ENCODE data around the gene ANKRD52. TPM values are rescaled to one million over a fixed set of nuclear protein-coding genes. Genes with fewer than 3 reads are reported as not detected.
A peak's percentile ranks its signal among the peaks of the same experiment; 100 is the strongest.

The ANKRD52 gene
- total RNA-seq, 1 experiment from 2014 or later: 11.2 TPM

DNA sequence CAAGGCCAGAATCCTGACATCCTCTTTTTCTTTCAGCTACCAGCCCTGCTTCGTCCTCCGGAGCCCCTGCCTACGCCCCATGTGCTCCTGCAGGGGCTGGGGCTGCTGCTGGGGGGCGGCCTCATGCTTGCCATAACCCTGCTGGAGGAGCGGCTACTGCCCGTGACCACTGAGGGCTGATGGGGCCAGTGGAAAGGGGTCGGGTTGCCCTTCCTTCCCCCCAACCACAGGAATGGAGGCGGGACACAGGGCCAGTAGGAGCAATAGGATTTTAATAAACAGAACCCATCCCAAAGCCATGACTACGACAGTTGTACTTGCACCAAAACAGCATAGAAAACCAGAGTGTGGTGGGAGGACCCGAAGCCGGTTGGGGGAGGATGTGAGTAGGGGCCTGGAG lies 20.6 kb downstream of the ANKRD52 start:
- H3K36me3 ChIP-seq (replicated peaks; ENCODE audit: control insufficient read depth, insufficient read depth, low read length): peaks cover 2% of the 10 kb centered on the region
- no peak overlapping the region for H3K4me3 ChIP-seq (ENCODE audit: insufficient read depth, low read depth, low read length)
- peak; percentile 70 for DNase-seq
- H3K27me3 ChIP-seq (ENCODE audit: control insufficient read depth, insufficient read depth, low read length): no peaks in the 10 kb centered on the region

- no peak overlapping the region for H3K4me3 ChIP-seq (ENCODE audit: insufficient read depth, low read depth, low read length)
- H3K27me3 ChIP-seq (ENCODE audit: control insufficient read depth, insufficient read depth, low read length): no peaks in the 10 kb centered on the region
- no peak for DNase-seq
- peaks cover 1% of the 10 kb centered on the region for H3K36me3 ChIP-seq (replicated peaks; ENCODE audit: control insufficient read depth, insufficient read depth, low read length)
Measured at GRCh38 chr12:56236985-56237384, 21.2 kb downstream of the ANKRD52 start.

- DNase-seq: peak; percentile 28
- H3K4me3 ChIP-seq (ENCODE audit: insufficient read depth, low read depth, low read length): no peak overlapping the region
- no peaks in the 10 kb centered on the region for H3K27me3 ChIP-seq (ENCODE audit: control insufficient read depth, insufficient read depth, low read length)
- peaks cover 1% of the 10 kb centered on the region for H3K36me3 ChIP-seq (replicated peaks; ENCODE audit: control insufficient read depth, insufficient read depth, low read length)
Measured at GRCh38 chr12:56236091-56236490, 22.1 kb downstream of the ANKRD52 start.

DNA sequence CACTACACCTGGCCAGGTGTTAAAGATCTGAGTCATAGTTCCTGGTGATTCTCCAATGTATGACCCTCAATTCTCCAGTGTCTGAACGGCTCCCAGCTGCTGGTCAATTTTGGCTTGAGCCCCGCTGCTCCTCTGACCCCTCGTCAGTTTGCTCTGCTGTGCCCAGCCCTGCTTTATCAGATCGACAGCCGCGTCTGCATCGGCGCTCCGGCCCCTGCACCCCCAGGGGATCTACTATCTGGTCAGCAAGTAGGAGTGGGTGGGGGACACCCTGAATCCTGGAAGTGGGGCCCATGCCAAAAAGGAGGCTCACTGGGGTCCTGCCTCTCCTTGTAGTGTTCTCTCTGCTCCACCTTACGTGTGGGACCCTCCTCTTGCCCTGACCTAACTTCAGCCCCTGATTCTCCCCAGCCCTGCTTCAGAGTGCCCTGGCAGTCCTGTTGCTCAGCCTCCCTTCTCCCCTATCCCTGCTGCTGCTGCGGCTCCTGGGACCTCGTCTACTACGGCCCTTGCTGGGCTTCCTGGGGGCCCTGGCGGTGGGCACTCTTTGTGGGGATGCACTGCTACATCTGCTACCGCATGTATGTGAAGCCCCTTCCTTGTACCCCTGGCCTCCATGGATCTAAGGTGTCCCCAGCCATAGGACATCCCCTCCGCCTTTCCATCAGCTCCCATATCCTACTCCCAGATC lies 23.3 kb downstream of the ANKRD52 start:
- H3K4me3 ChIP-seq (ENCODE audit: insufficient read depth, low read depth, low read length): no peak overlapping the region
- H3K36me3 ChIP-seq (replicated peaks; ENCODE audit: control insufficient read depth, insufficient read depth, low read length): peaks cover 1% of the 10 kb centered on the region
- H3K27me3 ChIP-seq (ENCODE audit: control insufficient read depth, insufficient read depth, low read length): no peaks in the 10 kb centered on the region
- peak; percentile 52 for DNase-seq

GRCh38 chr12:56231184-56231582 lies 27.0 kb downstream of the ANKRD52 start:
- DNase-seq: peak; percentile 62
- Histone ChIP-seq H3K27me3 (ENCODE audit: control insufficient read depth, insufficient read depth, low read length) (no peaks in the 10 kb centered on the region), H3K36me3 (replicated peaks; ENCODE audit: control insufficient read depth, insufficient read depth, low read length) (peaks cover 1% of the 10 kb centered on the region), H3K4me3 (ENCODE audit: insufficient read depth, low read depth, low read length) (no peak overlapping the region)

GRCh38 chr12:56230432-56231183 lies 27.6 kb downstream of the ANKRD52 start:
- Histone ChIP-seq H3K27me3 (ENCODE audit: control insufficient read depth, insufficient read depth, low read length) (no peaks in the 10 kb centered on the region), H3K36me3 (replicated peaks; ENCODE audit: control insufficient read depth, insufficient read depth, low read length) (no peaks in the 10 kb centered on the region), H3K4me3 (ENCODE audit: insufficient read depth, low read depth, low read length) (no peak overlapping the region)
- peak; percentile 74 for DNase-seq

- DNase-seq: peak; percentile 55
- H3K36me3 ChIP-seq (replicated peaks; ENCODE audit: control insufficient read depth, insufficient read depth, low read length): no peaks in the 10 kb centered on the region
- H3K27me3 ChIP-seq (ENCODE audit: control insufficient read depth, insufficient read depth, low read length): no peaks in the 10 kb centered on the region
- H3K4me3 ChIP-seq (ENCODE audit: insufficient read depth, low read depth, low read length): no peak within 1 kb of the TSS
Measured at GRCh38 chr12:56229916-56230431, 28.2 kb downstream of the ANKRD52 start, which contains the start of gene SLC39A5. SLC39A5 (plus strand) TSS chr12:56230051; CDS start chr12:56231275, 1,224 bp downstream.

- H3K4me3 ChIP-seq (ENCODE audit: insufficient read depth, low read depth, low read length): no peak overlapping the region
- no peaks in the 10 kb centered on the region for H3K36me3 ChIP-seq (replicated peaks; ENCODE audit: control insufficient read depth, insufficient read depth, low read length)
- H3K27me3 ChIP-seq (ENCODE audit: control insufficient read depth, insufficient read depth, low read length): no peaks in the 10 kb centered on the region
- peak; percentile 23 for DNase-seq
Measured at GRCh38 chr12:56229082-56229481, 29.1 kb downstream of the ANKRD52 start.

DNA sequence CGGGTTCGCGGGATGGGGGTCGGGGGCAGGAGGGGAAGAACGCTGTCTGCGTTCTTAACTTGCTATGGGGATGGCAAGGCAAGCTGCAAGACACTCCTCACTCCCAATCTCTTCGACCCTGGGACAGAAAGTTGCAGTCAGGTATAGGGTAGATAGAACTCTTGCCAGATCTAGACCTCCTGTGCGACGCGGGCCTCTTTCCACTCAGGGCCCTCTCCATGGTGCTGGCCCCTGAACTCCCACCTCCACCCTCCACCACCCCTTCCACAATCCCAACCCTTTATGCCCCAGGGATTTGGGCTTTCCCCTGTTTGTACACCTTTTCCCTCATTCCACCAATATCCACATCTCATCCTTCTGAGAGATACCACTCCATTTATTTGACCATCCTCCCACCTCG lies 33.2 kb downstream of the ANKRD52 start:
- peak; percentile 61 for DNase-seq
- Histone ChIP-seq H3K4me3 (ENCODE audit: insufficient read depth, low read depth, low read length) (no peak overlapping the region), H3K27me3 (ENCODE audit: control insufficient read depth, insufficient read depth, low read length) (no peaks in the 10 kb centered on the region), H3K36me3 (replicated peaks; ENCODE audit: control insufficient read depth, insufficient read depth, low read length) (no peaks in the 10 kb centered on the region)

GRCh38 chr12:56224102-56224701 lies 34.0 kb downstream of the ANKRD52 start, which contains the start of gene NABP2:
NABP2 (plus strand) TSS chr12:56224342; CDS start chr12:56224857, 515 bp downstream.
- H3K4me3 ChIP-seq (ENCODE audit: insufficient read depth, low read depth, low read length): peak within 1 kb of the TSS; percentile 71
- no peaks in the 10 kb centered on the region for H3K27me3 ChIP-seq (ENCODE audit: control insufficient read depth, insufficient read depth, low read length)
- no peaks in the 10 kb centered on the region for H3K36me3 ChIP-seq (replicated peaks; ENCODE audit: control insufficient read depth, insufficient read depth, low read length)
- peak; percentile 100 for DNase-seq

GRCh38 chr12:56223571-56224101 lies 34.5 kb downstream of the ANKRD52 start:
- Histone ChIP-seq H3K36me3 (replicated peaks; ENCODE audit: control insufficient read depth, insufficient read depth, low read length) (no peaks in the 10 kb centered on the region), H3K27me3 (ENCODE audit: control insufficient read depth, insufficient read depth, low read length) (no peaks in the 10 kb centered on the region), H3K4me3 (ENCODE audit: insufficient read depth, low read depth, low read length) (no peak overlapping the region; the same call in 1 of the 2 replicates)
- DNase-seq: no peak

DNA sequence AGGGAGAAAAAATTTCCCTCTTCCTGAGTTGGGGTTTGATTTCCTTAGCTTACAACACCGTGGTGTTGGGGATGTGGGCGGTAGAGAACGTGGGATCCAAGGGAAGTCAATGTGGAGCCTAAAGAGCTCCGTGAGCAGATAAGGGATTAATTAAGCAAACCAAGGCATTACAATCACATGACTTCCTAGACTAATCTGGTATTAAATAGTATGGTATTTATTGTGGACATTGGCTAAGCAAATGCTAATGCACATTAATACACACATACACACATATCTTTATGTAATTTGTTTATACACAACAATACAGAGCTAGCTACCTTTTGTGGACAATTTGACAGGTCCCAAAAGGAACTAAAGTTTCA lies 35.7 kb downstream of the ANKRD52 start:
- peak overlapping the region; percentile 88 for H3K4me3 ChIP-seq (ENCODE audit: insufficient read depth, low read depth, low read length)

DNA sequence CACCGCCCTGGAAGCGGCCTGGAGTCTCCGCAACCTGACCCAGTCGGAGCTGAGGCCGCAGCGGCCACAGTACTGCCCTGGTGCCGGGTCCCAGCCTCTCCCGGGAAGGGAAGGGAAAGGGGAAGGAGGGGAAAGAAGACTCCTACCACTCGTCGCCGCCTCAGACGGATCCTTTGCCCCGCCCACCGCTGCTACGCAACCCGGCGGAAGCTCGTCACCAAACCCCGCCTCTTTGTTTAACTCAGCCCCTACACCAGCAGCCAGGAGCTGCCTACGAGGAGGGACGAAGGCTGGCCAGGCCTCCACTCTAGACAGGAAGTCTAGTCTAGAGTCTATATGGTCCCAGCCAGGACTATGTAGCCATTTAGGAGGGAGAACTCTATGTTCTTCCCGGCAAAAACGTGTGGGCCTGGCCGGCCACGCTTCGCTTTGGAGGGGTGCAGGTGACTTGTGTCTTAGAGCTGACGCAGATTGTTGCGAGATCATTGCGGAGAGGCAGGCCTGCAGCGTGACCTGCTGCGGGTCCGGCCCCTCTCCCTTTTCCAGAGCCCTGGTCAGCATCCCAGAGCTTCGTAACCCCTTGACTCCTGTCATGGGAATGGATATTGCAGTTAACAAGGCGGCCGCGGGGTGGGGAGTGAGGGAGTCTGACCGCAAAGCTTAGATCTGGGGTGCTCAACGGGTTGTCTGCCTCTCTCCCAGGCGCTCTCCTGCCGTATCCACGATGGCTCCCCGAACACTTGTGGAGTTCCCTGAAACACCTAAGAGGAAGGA lies 36.2 kb downstream of the ANKRD52 start, which contains the start of gene RNF41:
TSS of gene RNF41 (minus strand) at position 166 of the 774 bp plus-strand sequence. CDS start 7,875 bp downstream, outside the sequence.
- peak; percentile 98 for DNase-seq
- H3K36me3 ChIP-seq (replicated peaks; ENCODE audit: control insufficient read depth, insufficient read depth, low read length): no peaks in the 10 kb centered on the region
- H3K27me3 ChIP-seq (ENCODE audit: control insufficient read depth, insufficient read depth, low read length): no peaks in the 10 kb centered on the region
- H3K4me3 ChIP-seq (ENCODE audit: insufficient read depth, low read depth, low read length): peak within 1 kb of the TSS; percentile 88

More for the DNA sequence above, 35.7 kb downstream of the ANKRD52 start:
- no peak for DNase-seq
- H3K36me3 ChIP-seq (replicated peaks; ENCODE audit: control insufficient read depth, insufficient read depth, low read length): no peaks in the 10 kb centered on the region
- H3K27me3 ChIP-seq (ENCODE audit: control insufficient read depth, insufficient read depth, low read length): no peaks in the 10 kb centered on the region

Measured in H7 (cell line).